GM21786 (cell line): ENCODE measurements around the gene TDRD9.

Experiments used
- ATAC-seq: cut with Tn5 transposase; IDR thresholded peaks from one replicate; pipeline ENCODE4 v1.9.1; 2021; ENCODE audit not compliant: unreplicated experiment

TDRD9 gene

DNA sequence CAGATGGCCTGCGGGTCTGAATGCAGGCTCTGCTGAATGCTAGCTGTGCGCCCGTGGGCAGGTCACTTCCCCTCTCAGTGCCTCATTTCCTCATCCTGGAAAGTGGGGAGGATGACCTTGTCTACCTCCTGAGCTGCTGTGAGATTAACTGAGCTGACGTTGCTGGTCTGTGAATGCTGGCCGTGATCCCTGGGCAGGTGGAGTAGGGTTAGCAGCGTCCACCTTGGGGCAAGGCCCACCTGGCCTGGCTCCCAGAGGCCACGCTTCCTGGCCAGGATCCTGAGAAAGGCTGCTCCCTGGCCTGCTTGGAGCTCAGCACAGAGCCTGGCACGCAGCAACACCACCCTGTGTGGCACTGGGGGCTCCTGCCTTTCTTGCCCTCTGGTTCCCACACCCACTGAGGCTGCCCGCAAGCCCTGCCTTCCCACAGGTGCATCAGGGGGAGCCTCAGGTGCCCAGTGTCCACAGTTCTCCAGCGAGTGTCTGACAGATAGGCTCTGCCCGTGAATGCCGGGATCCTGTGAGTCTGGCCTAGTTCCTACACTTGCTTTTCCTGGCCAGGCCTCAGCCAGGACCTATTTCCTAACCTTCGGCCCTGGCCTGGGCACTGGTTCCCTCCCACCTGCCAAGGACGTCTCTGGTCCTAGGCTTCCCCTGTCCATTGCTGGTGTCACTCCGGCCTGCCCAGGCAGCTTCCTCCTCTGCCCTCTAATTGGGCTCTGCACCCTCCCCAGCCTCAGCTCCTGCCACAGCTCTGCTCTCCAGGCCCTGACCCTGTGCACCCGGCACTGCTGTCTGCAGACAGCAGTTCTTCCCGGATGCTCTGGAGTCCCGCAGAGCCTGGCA, 37.2 kb upstream of the TDRD9 start:
- no peak for ATAC-seq

DNA sequence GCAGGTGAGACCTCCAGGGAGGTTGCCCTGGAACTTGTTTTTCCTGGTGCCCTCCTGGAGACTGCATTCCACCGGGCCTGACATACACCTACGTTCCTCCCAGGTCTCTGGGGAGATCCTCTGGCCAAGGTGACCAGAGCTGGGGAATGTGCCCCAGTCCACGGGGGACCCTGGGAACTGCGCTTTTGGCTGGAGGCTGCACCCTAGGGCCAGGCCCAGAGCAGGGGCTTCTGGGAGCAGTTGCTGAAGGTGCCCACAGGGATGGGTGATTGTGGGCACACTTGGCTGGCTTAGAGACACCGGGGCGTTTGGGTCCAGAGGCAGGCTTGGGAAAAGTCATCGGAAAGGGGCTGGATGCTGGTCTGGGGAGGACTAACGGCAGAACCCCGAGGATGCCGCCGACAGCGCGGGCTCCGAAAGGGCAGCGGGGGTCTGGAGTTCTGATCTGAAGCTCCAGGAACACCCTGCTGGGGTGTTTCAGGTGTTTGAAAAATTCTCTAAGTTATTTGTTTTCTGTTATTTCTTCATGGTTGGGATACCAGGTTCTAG, 36.5 kb upstream of the TDRD9 start:
- ATAC-seq = no peak

DNA sequence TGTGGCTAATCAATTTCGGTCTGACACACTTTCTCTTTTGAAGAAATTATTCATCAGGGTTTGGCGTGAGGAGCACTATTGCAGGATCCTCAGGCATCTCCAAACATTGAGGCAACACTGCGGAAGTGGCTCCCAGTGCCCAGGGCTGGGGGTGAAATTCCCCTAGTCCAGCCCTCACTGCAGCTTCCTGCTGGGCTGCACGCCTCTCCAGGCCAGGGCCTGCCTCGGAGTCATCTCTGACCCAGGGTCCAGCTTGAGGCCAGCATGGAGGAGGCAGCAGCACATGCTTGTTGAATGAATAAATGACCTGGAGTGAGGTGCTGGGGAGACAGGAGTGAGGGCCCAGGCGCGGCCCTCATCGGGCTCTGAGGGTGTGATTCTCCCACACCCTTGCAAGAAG, 36.0 kb upstream of the TDRD9 start:
- ATAC-seq = no peak

DNA sequence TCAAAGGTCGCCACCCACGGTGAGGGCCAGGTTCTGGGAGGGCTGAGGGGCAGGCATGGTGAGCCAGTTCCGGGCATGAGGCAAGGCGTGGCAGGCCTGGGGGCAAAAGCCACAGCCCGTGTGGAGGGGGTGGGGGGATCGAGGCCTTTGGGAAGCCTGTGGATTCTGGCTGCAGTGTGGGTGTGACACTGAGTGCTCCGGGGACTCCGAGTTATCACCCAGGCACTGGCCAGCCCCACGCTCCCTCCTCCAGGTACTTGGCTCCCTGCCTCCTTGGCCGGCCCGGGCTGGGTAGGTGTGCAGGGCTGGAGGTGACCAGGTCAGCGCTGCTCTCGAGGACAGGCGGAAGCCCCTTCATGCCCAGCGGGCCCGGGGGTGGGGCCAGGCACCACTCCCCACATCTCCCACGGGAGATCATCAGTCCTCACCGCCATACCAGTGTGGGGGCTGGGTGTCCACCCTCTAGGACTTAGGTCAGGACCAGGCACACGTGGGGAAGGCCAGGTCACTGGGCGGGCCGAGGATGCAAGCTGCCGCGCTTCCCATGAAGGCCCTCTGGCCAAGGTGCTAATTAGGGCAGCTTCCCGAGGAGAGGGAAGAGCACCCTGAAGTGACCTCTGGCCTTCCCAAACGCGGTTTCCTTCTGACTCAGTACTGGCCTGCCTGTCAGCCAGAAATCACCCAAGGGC, 34.1 kb upstream of the TDRD9 start:
- no peak for ATAC-seq

DNA sequence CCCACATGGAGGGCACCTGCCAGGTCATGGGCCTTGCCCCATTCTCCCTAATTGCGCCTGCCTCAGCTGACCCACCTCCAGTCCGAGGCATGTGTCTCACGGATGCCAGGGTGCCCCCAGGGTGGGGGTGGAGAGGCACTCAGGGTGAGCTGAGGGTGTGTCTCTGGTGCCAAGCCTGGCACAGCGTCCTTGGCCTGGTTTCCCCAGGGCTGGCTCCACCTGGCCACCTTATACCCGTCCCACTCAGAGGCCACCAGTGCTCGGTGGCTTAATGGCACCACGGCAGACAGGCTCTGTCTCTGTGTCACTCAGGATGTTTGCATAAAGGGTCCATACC, 33.6 kb upstream of the TDRD9 start:
- ATAC-seq = no peak

DNA sequence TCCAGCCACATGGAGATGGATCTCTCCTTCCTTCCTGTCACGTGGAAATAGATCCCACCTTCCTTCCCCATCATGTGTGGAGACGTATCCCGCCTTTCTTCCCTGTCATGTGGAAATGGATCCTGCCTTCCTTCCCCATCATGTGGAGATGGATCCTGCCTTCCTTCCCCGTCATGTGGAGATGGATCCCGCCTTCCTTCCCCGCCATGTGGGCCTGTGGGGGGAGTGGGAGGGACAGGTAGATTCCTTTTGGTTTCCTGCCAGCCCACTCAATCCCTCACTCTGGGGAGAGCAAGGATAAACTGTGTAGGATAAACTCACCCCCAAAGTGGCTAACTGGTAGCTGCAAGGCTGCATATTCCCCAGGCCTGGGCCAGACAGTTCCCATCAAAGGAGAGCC, 31.7 kb upstream of the TDRD9 start:
- ATAC-seq = no peak

DNA sequence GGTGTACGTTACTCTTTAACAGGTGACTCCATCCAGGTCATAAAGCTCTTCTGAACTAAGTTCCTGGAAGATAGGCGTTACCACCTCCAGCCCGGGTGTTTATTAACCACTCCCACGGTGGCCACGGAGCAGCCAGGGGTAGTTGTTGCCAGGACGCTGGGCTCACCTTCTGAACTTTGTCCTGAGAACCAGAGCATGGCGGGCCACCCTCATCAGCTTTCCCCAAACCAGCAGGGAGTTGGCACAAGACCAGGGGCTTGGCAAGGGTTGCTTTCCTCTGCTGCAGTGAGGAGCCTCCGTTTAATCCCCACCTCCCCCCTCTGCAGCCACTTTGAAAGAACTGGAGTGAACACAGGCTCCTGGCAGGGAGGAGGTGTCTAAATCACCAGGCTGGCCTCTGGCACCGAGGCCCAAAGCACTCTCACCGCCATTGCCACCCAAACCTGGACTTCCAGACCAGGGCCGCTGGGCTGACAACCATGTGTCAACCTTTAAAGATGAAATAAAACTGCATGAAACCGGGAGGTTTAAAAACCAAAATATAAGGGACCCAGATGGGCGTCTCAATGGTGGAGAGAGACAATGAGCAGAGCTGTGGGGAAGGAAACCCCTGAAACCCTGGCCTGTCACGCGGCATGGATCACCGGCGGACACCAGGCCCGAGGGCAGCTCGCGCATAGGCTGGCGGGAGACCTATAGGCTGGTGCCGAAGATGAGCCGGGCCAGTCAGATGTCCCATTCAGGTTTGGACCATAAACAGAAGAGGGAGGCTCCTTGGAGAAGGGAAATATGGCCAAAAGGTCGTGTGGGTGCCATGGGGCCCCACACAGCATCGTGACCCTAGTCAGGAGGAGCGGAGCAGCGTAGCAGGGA, 30.9 kb upstream of the TDRD9 start:
- ATAC-seq = no peak

DNA sequence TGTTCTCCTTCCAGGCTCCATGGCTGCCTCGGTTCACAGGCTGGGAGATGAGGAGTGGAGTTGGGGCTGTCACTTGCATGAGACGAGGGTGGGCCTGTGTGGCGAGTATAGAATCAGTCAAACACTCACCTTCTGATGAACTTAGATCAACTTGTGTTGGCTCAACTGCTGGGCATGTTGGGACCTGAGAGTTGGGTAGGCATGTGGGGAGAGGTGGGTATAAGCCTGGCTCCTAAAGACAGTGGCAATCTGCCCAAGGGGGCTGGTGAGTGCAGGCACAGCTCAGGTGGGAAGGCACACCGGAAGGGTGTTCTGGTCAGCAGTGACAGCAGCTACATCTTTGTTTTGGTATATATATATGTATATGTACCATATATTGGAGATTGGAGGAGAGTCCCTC, 30.1 kb upstream of the TDRD9 start:
- no peak for ATAC-seq

DNA sequence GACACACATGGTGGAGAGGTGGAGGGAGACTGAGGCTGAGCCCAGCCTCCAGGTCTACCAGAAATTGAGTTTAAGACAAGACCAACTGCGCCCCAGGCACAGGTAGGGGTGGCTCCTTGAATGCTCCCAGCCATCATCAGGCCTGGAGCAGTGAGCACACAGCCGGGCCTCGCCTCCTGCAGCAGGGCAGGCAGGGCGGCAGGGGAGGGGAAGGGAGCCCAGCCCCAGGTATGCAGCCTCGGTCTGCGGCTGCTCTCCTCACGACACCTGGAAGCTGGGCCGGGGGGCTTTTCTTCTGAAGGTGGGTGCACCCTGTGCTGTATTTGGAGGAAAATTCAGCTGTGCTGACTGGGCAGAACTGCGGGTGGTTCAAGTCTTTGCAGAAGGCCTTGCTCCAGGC, 29.5 kb upstream of the TDRD9 start:
- no peak for ATAC-seq

DNA sequence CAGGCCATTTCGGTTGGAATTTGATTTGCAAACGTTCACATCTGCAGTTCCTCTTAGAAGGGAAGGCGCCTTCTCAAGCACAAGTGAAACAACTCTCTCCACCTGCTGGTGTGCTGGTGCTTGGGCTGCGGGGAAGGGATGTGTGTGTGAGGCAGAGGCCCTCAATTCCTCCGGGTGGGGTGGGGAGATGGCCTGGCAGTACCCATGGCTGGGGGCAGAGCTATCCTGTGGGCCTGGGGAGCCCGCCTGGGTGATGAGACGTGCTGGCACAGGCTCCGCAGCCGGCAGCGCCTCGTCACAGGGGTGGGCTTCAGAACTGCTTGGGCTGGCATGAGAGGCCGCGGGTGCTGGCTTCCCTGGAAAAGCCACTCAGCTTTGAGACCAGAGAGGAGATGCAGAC, 28.9 kb upstream of the TDRD9 start:
- ATAC-seq = no peak

DNA sequence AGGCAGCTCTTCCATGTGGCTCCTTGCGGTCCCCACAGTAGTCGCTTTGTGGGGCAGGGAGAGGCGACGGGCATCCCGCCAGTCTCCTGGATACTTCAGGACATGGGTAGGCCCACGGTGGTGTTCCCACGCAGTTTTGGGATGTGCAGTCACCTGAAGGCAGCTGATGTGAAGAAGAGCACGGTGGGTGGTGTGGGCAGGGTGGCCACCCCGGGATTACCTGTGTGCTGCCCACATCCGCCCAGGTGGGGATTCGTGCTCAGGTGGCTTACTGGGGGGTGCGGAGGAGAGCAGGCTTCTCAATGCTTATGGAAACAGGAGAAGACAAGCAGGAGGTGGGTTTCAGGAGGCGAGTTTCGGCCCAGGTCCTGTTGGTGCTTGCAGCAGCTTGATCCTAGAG, 28.4 kb upstream of the TDRD9 start:
- no peak for ATAC-seq

DNA sequence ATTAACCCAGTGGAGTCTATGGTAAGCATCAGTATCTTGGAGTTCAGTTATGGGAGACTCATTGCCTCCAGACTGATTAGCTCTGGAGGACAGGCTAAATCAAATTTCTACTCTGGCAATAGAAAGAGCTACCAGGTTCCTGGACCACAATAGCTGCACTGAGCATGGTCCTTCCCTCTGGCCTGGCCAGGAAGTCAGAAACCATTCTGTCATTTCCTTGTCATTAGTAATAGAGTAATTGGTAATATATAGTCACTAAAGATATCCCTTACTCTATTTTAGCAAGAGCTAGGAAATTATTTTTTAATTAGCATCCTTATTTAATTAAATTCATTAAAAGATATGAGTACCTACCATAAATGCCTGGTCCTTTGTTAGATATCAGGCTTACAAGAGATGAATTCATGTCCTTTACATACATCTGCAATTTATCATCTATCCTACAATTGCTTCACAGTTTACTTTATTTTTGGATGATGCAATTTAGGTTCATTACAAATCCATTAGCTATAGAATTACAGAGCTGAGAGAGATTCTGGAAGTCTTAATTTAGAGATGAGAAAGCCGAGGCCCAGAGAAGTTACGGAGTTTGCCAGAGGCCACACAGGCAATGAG, 23.7 kb upstream of the TDRD9 start:
- ATAC-seq = no peak

DNA sequence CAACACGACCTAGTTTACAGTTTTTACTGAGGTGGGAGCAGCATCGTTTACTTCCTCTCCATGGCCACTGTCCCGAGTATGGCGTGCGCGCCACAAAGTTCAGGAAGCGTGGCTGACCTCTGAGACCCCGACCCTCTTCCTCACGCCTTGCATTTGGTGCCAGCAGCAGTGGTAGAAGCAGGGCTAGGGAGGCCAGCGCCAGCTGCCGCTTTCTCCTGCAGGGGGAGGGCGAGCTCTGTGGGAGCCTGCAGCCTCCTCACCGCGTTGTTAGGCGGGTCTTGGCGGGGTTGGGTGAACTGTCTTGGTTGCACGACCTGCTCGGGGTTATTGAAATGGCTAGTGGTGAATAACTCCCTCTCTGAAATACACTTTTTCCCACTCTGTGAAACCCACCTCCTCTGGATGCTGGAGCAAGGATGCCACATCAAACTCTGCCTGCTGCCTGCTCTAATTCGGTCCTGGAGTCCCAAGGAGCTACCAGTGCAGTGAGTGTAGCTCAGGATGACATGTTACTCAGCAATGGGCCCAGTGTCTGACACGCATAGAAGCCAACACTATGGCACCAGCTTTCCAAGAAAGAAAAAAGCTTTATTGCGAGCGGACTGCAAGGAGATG, 22.3 kb upstream of the TDRD9 start:
- no peak for ATAC-seq

DNA sequence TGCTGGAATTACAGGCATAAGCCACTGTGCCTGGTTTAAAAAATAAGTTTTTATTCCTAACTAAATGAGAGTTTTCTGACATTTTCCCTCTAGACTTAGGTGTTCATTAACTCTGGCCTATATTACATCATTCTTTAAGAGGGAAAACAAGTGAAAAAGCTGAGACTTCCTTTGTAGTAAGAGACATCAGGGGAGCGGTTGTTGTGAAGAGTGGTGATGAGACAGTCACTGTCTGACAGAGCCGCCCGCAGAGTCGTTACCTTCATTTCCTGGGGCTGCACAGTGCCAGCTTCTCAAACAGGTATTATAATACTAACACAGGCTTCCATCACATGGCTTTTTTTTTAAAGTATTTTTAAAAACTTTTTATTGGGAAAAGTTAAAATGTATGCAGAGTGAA, 19.7 kb upstream of the TDRD9 start:
- no peak for ATAC-seq

DNA sequence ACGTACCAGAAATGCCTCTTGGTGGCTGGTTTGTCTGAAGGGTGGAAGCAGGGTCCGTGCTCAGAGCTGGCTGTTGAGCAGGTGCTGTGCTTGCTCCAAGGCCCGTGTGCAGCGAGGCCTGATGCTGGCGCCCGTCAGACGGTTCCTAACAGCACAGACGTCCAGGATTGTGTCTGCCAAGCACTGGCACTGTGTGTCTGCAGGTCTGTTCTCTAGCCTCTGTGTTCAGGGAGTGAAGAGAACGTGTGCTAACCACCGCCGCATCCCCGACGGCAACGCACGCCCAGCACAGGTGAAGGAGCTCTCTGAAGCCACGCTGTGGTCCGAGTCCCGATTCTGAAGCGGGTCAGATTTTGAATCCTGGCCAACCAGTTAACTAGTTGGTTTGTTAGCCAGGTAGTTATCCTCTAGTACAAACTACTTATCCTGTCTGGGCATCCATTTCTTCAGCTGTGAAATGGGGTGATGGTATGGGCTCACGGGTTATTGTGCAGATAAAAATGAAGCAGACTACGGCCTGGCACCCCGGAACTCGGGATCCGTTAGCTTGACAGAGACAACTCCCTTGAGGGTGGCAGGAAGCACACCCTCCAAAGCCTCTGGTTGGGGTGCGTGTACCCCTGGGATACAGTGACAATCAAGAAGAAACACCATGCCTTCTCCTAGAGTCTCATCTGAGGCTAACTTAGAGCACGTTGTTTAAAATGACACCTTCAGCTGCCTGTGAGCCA, 18.6 kb upstream of the TDRD9 start:
- no peak for ATAC-seq

DNA sequence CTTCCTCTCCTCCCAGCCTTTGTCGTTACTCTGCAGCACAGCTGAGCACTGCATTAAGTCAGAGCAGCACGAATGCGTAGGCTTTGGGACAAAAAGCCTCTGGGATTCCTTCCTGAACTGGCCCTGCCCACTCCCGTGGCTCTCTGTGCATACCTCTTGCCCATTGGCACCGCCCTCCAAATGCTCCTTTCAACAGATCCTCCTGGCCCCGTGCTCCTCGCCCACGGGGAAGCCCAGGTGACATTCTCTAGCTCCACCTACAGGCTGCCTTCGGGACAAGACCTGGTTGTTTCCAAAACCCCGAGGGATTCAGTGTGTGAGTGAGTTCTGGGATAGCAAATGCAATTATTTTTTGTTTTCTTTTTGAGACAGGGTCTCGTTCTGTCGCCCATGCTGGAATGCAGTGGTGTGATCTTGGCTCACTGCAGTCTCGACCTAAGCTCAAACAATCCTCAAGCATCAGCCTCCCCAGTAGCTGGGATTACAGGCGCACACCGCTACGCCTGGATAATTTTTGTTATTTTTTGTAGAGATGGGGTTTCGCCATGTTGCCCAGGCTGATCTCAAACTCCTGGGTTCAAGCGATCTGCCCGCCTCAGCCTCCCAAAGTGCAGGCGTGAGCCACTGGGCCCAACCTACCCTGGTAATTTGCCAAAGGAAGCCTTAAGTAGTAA, 17.9 kb upstream of the TDRD9 start:
- ATAC-seq = peak; percentile 64

DNA sequence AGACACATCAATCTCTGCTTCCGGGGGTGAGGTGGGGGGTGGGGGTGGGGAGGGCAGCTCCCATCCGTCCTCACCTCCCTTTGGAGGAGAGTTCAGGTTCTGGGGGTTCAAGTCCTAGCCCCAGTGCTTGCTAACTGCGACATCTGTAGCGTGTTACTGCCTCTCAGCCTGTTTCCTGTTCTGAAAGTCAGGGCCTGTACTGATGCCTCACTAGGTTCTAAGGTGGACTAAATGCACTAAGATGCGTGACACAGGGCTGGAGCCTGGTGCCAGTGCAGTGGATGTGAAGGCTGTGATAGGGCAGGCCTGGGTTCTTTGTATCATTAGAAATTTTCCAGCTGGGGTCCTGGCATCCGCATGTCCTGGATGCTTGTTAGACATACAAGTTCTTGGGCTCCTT, 17.3 kb upstream of the TDRD9 start:
- ATAC-seq = no peak

DNA sequence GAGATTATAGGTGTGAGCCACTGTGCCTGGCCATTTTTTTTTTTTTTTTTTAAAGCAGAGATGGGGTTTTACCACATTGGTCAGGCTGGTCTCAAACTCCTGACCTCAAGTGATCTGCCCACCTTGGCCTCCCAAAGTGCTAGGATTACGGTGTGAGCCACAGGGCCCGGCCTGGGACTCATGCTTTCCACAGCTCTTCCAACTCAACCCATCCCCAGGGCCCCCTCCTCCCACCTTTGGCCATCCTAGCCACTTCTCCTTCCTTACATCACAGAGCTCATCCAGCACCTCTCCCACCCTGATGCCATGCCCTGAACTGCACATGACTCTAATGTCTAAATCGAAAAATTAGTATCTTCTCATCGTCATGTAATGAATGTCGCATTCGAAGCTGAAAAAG, 12.6 kb upstream of the TDRD9 start:
- ATAC-seq = no peak

DNA sequence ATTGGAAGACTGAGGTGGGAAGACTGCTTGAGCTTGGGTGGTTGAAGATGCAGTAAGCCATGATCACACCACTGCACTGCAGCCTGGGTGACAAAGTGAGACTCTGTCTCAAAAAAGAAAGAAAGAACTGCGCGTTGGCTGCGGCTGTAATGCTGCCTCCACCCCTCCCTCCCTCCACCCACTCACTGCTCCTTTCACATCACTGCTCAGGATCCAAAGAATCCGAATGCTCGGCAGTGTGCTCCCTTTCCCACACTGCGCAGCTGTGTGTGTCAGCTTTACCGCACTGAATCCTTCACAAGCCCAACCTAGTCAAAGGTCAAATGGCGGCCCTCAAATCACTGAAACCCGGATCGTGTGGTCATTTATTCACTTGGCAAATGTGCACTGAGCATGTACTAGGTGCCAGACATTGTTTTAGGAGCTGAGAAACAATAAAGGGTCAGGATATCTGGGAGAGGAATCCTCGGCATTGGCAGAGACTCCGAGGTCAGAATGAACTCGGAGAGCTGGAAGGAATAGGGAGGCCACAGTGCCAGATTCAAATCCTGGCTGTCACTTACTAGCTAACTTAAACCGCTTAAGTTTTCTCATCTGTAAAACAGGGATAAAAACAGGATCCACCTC, 11.5 kb upstream of the TDRD9 start:
- ATAC-seq = no peak
